ENCODE results near the gene VWA5A.
"Not testable (repeated sequence)": the region's sequence is repeated elsewhere in the genome, so short reads cannot be mapped to it uniquely, and the experiment has no call there.

The VWA5A gene

DNA sequence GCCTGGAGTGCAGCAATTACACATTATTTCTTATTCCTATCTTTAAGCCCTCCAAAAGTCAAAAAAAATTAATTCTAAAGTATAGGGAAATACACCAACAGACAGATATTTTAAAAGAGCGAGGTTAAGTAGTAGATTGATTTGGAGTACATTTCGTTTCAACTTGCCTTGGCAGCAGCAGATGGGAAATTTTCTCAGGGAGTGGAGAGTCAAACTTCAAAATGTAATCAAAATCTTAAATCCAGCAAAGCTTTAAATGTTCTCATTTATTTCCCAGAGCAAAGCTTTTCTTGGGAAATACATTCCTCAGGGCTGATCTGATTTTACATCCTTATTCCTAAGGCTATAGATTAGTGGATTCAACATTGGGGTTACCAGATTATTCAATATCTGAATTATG lies 21.9 kb upstream of the VWA5A start:
- DNase-seq = no peak

DNA sequence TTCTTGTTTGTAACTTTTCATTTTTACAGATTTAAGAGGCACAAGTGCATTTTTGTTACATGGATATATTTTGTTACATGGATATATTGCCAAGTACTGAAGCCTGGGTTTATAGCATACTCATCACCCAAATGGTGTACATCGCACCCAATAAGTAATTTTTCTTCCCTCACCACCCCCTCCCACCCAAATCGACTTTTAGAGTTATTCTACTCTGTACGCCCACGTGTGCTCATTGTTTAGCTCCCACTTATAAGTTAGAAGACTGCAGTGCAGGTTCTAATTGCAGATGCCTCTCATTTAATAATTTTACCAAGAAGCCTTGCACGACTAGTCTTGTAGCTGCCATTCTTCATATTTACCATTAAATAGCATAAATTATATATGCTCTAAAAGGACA lies 20.5 kb upstream of the VWA5A start:
- no peak for DNase-seq

DNA sequence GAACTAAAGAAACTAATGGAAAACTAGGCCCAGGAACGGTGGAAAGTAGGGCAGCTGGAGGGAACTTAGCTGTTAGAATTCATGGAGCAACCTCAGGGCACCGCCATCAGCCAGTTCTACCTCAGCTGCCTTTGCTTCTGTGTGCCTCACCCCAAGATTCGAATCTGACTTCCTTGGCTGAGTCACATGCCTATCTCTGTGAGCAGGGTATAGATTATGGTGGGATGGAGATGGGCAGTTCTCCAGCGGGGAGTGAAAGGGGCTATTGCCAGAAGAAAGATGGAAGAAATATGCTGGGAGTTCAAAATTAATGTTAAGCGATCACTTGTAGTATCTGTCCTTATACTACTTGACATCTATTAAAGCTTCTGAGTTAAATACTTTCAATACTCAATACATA lies 18.9 kb upstream of the VWA5A start:
- DNase-seq = no peak

DNA sequence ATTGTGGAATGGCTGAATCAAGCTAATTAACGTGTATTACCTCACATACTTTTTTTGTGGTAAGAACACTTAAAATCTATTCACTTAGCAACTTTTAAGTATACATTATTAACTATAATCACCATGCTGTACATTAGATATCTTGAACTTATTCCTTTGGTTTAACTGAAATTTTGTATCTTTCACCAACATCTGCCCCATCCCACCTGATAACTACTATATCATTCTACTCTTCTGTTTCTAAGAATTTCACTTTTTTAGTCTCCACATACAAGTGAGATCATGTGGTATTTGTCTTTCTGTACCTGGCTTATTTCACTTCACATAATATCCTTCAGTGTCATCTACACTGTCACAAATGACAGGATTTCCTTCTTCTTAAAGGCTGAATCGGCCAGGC lies 17.1 kb upstream of the VWA5A start:
- DNase-seq = no peak

DNA sequence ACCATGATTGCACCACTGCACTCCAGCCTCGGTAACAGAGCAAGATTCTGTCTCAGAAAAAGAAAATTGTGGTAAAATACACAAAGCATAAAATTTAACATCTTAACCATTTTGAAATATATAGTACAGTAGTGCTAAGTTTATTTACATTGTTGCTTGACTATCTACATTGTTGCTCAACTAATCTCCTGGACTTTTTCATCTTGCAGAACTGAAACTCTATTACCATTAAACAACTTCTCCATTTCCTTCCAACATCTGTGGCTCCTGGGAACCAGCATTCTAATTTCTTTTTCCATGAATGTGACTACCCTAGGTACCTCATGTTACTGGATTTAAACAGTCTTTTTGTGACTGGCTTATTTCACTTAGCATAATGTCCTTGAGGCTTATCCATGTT lies 13.5 kb upstream of the VWA5A start:
- DNase-seq = no peak

DNA sequence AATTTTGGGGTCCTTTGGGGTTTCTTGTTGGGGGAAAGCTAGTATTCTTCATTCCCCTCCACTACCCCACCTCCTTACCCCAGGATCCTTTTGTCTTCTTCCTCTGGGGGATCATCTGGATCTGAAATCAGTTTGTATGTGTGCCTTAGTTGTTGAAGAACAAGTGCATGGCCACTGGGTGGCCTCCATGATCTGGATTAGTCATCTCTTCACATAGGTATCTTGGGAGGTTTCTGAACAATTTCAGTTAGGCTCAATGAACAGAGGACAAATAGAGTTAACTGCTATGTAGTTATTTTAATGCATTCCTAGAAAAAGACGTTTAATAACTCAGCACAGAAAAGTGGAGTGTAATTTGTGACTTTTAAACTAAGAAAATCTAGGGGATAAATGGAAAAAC lies 7.1 kb upstream of the VWA5A start:
- no peak for DNase-seq

DNA sequence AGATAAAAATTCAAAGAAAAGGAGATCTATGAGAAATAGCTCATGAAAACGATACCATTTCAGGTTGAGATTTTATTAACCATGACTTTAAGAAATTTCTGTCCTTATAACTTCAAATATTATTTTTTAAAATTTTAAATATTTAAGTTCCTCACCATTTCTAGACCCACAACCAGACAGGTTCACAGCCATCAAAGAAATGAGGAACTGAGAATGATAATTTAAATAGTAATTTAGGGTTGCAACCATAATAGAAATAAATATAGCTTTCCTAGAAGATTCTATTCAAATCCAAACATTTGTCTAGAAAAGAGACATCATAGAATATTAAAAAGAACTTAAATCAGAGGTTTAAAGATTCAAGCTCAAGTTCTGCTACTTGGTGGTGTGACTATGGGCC lies 5.9 kb upstream of the VWA5A start:
- no peak for DNase-seq

DNA sequence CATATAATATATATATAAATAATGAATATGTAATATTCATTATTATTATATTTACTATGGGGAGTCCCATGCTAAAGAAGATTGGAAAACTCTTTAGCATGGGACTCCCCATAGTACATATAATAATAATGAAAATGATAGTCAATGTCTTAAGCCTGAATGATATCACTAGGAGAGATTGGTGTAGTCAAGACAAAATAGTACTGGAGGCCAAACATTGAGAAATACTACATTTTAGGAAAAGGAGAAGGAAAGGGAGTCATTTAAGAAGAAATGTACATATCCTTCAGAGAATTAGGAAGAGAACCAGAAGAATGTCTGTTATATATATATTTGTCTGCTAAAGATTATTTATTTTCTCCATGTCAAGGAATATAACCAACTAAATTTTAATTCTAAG lies 5.0 kb upstream of the VWA5A start:
- no peak for DNase-seq

DNA sequence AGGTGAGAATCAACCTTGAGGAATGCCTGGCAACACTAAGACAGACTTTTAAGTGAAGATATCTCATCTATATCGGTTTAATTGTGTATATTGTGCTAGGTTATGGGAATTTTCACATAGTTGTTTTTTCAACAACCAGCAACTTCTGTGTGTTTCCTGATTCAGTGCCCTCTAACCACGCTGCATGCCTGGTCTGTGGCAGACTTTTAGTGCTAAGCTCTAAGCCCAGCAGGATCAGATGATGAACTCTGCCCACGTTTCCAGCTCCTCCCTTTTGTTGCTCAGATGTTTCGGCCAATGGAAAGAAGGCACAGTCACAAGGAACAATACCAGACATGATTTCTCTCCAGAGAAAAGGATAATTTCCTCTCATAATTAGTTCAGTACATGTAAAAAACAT lies 1.4 kb upstream of the VWA5A start:
- DNase-seq = no peak

DNA sequence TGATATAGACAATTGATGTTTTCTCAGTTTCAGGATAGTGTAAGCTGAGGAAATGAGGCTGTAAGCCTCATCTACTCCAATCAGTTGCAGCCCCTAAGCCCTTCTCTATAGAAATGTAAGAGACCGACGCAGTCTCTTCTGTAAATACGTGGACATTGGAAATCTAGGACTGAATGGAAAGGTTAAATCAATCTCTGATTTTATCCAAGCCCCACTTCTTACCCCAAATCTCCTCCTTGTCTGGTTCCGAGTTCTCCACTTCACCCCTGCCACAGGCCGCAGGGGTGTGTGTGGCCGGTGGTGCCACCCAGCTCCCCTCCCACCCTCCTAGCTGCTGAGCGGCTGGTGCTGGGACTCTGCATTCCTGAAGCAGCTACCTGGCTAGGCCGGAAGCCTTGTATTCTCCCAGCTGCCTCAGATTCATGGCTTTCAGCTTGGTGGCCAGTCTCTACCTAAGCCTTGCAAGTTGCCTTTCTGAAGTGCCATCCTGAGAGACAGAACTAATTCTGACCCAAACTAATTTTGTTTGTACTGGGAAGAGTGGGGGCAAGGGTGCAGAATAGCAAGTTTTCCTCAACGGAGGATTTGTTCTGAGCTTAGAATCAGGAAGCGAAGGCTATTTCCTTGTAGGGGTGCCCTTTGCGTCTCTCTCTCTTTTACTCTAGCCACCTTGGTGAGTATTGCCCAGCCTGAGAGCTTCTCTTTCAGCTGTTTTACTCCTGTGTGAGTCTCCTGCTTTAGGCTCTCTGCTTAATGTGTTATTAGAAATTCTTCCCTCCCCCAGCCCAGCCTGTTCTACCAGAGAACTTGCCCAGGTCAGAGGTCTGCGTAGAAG lies 749 bp downstream of the VWA5A start:
- DNase-seq = no peak

DNA sequence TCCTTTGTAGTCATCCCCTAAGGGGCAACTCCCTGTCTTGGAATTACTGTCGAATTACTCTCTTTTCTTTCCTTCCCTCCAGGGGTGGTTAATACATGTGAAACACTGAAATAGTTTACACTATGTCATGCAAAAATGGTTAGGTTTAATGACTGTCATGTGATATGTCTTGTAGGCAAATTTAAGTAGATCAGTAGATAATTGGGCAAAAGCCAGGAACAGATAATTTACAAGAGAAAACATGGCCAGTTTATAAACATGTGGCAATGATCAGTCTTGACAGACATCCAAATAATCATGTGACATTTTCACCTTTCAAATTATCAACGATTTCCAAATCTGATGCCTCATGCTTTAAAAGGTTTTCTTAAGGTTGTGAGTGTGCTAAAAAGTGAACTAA lies 3.9 kb downstream of the VWA5A start:
- no peak for DNase-seq

DNA sequence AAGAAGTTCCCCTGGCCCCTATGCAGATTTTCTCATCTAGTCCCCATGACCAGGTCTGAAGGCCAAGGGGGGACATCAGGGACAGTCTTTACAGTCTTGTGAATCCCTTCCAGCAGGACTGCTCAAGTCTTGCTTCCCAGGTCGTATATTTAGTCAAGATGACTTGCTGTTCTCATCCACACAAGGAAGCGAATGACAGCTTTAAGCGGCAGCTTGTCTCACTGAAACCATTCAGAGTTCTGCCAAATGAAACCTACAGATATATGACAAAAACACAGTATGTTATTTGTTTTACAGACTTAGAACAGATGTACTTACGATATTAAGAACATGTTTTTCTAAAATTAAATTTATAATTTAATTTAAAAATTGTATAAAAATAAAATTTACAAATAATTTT lies 5.6 kb downstream of the VWA5A start:
- no peak for DNase-seq

DNA sequence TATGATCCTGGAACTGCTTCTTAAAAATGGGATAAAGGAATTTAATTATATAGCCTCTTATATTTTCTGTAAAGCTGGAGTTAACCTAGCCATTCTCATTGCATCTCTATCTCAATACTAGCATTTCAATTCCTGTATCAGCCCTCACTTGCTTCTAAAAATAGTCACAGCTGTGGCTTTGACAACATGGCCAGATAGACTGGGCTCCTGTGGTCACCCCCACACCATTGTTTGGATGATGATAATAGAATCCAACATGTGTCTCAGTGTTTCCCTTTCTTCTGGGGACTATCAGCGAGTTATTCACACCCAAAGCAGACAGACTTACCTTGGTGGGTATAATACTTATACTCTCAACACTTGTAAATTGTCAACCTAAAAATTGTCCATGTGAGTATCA lies 6.9 kb downstream of the VWA5A start:
- no peak for DNase-seq

DNA sequence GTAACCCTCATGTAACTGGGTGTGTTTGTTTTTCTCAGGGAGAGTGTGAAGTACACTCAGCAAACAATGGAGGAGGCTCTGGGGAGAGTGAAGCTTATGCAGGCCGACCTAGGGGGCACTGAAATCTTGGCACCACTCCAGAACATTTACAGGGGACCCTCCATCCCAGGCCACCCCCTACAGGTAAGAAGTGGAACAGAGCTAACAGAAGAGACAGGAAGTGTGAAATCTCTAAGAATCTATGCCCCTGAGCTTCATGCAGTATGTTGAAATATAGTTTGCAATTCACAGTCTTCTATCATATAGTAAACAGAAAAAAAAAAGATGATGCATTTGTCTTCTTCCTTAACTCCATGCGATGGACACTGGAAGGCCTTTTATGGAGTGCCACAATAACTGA lies 8.4 kb downstream of the VWA5A start:
- no peak for DNase-seq

DNA sequence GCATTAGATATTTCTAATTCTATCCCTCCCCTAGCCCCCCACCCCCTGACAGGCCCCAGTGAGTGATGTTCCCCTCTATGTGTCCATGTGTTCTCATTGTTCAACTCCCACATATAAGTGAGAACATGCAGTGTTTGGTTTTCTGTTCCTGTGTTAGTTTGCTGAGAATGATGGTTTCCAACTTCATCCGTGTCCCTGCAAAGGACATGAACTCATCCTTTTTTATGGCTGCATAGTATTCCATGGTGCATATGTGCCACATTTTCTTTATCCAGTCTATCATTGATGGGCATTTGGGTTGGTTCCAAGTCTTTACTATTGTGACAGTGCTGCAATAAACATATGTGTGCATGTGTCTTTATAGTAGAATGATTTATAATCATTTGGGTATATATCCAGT lies 11.9 kb downstream of the VWA5A start:
- not testable (repeated sequence) for DNase-seq

DNA sequence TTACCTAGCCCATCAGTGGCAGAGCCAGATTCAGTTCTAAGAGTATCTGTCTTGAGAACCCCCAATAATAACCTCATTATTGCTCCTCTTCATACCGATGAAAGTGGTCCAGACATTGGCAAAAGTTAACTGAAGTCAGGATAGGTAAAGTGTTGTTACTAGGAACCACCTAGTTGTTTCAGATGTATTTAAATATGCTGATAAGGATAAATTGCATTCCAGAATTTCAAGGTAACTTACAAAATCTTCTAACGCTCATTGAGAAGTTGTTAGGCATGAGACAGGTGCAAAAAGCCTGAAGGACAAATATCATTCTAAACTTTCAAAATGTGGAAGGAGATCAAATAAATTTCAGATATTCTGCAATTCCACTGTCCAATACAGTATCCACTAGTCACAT lies 27.8 kb downstream of the VWA5A start:
- DNase-seq = no peak

DNA sequence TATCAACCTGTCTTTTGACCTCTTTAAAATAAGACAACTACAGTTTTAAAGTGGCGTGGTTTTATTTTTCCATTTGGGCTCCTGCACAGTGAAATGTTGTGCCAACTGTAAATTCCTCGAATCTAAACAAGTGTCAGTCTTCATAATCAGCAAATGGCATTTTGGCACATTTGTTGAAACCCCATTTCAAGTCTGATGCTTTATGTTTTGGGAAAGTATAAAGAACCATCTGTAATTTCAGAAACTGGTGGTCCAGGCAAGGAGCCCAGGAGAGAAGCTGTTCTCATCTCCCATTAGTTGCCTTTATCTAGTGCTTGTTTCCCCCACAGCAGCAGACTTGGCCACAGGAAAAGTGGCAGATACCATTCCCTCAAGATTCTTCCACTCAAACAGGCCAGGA lies 32.7 kb downstream of the VWA5A start:
- no peak for DNase-seq

DNA sequence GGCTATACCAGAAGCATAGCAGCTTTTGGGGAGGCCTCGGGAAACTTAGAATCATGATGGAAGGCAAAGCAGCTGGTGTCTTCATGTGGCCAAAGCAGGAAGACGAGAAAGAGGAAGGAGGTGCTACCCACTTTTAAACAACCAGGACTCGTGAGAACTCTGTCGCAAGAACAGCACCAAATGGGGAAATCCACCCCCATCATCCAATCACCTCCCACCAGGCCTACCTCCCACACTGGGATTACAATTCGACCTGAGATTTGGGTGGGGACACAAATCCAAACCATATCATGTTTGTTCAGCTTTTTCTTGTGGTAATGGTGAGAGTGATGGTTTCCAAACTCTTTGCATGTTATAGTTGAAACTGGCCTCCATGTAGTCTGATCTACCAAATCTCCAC lies 35.4 kb downstream of the VWA5A start:
- no peak for DNase-seq

DNA sequence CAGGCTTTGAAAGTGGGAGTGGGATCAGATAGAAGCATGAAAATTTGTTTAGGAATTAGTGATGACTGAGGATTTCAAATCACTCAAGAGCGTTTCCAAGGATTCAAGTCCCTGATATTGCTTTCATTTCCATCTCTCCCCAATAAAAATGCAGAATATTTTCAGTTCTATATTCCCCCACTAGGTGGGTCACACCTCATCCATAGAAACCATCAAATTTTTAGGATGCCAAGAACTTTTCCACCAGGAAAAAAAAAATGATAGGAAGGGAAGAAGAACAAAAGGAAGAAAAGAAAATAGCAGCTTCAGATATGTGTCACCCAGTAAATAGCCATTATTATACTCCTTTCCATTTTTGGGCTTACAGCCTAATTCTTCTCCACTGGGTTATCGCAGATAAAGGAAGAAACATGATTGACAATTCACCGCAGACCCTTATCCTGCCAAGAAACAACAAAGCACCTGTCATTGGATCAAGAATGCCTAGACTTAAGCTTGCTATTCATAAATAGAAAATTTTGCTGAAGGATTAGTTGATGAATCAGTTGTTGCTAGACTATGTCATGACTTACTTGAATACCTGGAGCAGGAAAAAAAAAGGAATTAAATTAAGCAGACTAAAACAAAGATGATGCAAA lies 37.6 kb downstream of the VWA5A start:
- DNase-seq = no peak

DNA sequence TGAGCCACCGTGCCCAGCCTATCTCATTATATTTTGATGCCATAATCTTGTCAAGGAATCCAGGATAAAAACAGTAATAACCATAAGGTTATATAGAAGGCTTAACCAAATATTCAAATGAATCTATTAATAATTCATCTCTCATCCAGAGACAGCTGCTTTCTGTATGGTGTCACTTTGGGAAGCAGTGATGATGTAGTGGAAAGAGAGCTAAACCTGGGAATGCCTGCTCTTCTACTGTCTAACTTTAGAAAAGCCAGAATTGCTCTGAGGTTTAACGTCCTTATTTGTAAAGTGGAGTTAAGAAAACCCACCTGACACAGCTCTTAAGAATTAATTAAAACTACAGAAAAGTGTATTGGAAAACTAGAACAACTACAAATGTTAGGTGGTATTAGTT lies 38.6 kb downstream of the VWA5A start:
- no peak for DNase-seq

DNA sequence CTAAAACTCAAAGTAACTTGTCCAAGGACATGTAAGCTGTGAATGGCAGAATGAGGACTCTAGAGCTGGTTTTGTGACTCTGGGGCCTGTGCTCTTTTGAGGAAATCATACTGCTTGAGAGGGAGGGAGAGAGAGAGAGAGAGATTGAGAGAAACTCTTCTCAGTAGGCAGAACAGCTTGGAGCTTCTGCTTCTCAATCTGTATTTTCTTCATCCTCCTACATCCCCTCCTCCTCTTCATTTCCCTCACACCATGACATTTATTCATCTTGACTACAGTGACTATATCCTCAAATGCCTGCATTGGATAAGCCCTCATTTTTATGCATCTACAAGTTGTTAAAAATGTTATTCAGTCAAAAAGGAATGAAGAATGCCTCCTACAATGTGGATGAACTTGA lies 44.2 kb downstream of the VWA5A start:
- no peak for DNase-seq

DNA sequence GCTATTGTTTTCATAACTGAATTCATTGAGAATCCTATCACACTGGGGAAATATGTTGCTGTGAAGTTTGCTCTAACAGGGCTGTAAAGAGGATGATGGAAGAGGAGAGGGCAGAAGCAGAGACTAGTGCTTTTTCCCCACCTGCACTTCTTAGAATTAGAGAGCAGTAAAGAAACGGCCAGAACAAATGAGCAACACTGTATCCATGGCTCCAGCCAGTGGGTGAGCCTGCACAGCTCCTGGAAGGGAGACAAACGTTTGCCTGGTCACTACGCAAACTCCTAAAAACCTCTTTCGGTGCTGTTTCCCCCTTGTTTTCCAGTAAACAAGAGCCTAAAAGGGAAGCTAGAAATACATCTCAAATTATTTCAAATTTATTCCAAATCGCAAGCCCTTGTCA lies 45.7 kb downstream of the VWA5A start:
- DNase-seq = no peak

DNA sequence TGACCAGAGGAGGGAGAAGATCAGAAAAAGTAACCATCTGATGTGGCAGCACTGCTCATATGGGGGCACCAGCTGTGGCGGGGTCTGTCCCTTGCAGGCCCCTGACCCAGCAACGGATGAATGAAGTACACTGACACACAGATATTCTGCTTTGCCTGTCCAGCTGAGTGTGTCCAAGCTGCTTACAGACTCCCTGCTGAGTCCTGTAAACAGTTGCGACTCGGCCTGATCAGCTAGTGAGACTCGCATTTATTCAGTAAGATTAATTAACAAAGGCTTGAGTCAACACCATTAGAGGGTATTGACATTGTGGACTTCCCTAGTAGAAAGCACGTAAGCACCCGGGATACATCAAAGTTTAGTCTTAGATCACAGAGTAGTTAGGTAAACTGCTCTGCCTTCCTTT lies 52.6 kb downstream of the VWA5A start:
- no peak for DNase-seq

DNA sequence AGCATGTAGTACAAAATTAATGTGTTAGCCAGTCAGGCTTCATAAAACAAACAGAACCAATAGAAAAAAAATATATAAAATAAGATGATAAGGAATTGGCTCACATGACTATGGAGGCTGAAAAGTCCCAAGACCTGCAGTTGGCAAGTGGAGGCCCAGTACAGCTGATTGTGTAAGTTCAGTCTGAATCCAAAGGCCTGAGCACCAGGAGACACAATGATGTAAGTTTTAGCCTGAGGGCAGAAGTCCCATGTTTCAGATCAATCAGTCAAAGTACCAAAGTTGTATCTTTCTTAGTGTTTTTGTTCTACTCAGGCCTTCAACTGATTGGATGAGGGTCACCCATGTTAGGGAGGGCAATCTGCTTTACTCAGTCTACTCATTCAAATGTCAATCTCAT lies 53.5 kb downstream of the VWA5A start:
- no peak for DNase-seq

DNA sequence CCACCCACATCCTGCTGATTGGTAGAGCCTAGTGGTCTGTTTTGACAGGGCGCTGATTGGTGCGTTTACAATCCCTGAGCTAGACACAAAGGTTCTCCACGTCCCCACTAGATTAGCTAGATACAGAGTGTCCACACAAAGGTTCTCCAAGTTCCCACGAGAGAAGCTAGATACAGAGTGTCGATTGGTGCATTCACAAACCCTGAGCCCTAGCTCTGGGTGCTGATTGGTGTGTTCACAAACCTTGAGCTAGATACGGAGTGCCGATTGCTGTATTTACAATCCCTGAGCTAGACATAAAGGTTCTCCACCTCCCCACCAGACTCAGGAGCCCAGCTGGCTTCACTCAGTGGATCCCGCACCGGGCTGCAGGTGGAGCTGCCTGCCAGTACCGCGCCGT lies 55.1 kb downstream of the VWA5A start:
- DNase-seq = not testable (repeated sequence)

Measured in activated gamma-delta T cell (primary cell).